ENCODE measurements around the gene C19orf25. TPM values are rescaled to one million over a fixed set of nuclear protein-coding genes. Genes with fewer than 3 reads are reported as not detected.
"Not testable (repeated sequence)": the region's sequence is repeated elsewhere in the genome, so short reads cannot be mapped to it uniquely, and the experiment has no call there.

C19orf25 gene
- total RNA-seq, 1 donor, result 37.7 TPM

- no peak for DNase-seq (ENCODE audit: low read depth in 2 of 3, low spot score in 2 of 3)
Observed at GRCh38 chr19:1450735-1451731, 28.0 kb downstream of the C19orf25 start.

DNA sequence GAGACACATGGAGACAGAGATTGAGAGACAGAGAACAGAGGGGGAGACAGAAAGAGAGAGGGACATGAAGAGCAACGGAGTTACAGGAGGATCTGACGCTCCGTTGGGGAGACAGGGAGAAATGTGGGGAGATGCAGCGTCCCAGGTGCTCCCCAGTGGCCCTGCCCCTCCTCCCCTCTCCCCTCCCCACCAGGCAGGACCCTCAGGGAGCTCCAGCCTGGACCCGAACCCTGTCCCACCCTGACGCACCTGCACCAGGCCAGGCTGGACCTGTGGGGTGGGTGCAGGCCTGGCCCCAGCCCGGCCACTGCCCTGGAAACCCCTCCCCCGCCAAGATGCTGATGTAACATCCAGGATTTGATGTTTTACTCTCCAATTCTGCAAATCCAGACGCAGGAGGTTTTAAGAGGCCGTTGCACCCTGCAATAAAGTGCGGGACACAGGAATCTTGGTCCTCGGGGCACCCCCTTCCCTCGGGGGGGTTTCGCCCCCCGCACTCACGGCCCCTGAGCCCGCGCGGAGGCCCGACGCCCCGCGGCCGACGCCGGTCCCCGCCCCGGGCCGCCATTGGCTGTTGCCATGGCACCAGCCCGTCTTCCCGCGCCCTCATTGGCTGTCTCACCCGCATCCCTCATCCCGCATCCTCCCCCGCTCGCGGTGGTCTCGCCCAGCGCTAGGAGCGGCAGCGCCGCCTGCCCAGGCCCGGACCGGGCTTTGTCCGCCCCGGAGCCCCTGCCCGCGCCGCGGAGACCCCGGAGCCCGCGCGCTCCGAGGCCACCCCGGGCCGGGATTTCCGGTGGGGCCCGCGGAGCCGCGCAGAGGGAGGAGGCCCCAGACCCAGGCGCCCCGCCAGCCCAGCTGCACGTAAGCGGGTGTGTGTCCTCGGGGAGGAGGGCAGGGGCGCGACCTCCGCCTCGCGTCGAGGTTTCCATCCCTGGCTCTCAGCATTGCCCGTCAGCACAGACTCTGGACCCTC lies 29.3 kb downstream of the C19orf25 start, which contains the start of gene APC2:
APC2 (plus strand) TSS at position 655 of the 976 bp plus-strand sequence. CDS start 2,881 bp downstream, outside the sequence.
- DNase-seq (ENCODE audit: low read depth in 2 of 3, low spot score in 2 of 3), result peak in 1 of 3 donors; percentile 41

DNA sequence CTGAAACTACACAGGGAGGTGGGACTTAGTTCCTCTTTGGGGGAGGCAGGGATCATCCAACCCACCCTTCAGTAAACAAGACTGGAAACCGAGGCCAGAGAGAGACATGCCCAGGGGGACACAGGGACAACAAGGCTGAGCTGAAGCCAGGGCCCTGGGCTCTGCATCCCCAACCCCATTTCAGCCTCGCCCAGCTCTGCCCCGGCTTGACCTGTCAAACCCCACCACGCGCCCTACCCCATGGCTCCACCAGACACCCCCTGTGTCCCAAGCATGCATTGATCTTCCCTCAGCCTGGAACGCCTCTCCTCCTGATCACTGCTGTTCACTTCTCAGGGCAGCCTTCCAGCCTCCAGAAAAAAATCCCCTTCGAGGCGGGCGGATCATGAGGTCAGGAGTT lies 31.1 kb downstream of the C19orf25 start:
- no peak for DNase-seq (ENCODE audit: low read depth in 2 of 3, low spot score in 2 of 3)

- DNase-seq (ENCODE audit: low read depth in 2 of 3, low spot score in 2 of 3), result no peak
Observed at GRCh38 chr19:1447504-1447903, 31.5 kb downstream of the C19orf25 start.

DNA sequence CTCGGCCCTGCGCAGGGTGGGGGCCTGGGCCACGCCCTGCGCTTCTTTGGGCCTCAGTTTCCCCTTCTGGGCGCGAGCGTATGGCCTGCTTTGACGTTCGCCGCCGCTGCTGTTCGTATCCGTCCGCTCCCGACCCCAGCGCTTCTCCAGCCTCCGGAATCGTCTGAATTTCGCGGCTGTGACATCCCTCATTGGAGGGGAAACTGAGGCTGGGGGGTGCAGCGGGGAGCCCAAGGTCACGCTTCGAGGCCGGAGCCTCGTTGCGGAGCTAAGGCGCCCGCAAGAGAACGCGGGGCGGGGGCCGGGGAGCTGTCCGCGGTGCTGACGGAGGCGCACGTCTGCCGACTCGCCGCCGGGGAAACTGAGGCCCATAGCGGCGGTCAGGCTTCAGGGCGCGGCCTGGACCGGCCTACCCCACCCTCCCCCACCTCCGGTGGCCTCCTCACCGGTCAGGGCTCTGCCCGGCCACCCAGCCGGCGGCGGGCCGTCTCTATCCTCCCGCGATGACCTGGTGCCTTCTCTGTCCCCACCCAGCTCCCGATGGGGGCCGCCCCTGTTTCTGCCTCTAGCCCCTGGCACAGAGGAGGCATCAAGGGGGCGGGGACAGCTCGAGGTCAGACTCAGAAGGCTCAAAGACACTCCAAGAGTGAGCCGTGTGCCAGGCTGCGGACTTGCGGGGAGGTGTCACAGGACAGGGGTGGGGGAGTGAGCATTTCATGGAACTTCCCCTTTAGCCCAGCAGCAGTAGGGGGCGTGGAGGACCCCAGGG lies 32.1 kb downstream of the C19orf25 start:
- peak in 1 of 3 donors; percentile 64 for DNase-seq (ENCODE audit: low read depth in 2 of 3, low spot score in 2 of 3)

DNA sequence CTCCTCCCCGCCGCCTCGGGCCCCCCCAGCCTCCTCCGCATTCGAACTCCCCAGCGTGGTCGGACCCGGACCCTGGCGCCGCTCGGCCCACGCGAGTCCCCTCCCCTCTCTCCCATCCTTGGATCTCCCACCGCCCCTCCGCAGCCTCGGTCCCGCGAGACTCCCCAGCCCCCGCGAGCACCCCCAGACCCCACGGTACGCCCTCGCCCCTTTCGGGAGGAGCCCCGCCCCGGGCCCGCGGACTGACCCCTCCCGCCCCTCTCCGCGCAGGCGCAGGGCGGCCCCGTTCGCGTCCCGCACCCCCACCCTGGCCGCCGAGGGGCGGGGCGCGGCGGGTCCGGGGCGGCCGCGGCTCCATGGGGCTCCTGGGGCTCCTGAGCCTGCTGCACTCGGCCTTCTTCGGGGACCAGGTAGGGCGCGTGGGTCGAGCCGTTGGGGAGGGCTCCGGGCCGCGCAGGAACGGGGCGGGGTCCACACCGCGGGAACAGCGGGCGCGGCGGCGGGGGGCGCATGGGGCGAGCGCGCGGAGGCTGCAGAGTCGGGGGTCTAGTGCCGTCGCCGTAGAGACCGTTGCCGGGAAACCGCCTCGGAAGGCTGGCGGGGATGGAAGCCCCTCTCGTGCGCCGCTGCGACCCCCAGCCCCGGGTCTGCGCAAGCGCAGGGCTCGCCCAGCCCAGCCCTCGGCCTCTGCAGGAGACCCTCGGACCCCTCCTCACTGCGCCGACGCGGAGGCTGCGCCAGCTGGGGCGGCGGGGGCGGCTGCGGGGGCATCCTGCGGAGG lies 32.9 kb downstream of the C19orf25 start:
- no peak for DNase-seq (ENCODE audit: low read depth in 2 of 3, low spot score in 2 of 3)

- peak; percentile 57 to 72 (median 65) for DNase-seq (ENCODE audit: low read depth in 2 of 3, low spot score in 2 of 3)
Observed at GRCh38 chr19:1445185-1445931, 33.7 kb downstream of the C19orf25 start.

GRCh38 chr19:1441677-1442438 lies 37.2 kb downstream of the C19orf25 start:
- no peak for DNase-seq (ENCODE audit: low read depth in 2 of 3, low spot score in 2 of 3)

DNA sequence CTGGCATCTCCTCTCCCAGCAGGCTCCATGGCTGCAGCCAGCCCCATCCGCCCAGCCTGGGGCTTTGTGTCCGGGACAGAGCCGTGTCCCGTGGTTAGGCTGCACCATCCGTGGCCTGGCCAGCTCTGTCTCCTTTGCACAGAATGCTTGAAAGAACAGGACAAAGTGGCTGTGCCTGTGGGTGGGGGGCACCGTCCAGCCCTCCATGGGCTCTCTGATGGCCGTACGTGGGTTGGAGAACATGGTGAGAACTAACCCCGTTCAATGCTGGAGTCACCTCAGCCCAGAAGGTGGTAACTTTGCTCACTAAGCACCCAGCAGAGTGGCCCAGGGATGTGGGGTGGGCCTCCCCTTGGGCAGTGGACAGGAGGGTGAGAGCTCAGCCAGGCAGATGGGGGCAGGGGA lies 38.0 kb downstream of the C19orf25 start:
- no peak for DNase-seq (ENCODE audit: low read depth in 2 of 3, low spot score in 2 of 3)

GRCh38 chr19:1440418-1440801 lies 38.6 kb downstream of the C19orf25 start:
- DNase-seq (ENCODE audit: low read depth in 2 of 3, low spot score in 2 of 3), result no peak

DNA sequence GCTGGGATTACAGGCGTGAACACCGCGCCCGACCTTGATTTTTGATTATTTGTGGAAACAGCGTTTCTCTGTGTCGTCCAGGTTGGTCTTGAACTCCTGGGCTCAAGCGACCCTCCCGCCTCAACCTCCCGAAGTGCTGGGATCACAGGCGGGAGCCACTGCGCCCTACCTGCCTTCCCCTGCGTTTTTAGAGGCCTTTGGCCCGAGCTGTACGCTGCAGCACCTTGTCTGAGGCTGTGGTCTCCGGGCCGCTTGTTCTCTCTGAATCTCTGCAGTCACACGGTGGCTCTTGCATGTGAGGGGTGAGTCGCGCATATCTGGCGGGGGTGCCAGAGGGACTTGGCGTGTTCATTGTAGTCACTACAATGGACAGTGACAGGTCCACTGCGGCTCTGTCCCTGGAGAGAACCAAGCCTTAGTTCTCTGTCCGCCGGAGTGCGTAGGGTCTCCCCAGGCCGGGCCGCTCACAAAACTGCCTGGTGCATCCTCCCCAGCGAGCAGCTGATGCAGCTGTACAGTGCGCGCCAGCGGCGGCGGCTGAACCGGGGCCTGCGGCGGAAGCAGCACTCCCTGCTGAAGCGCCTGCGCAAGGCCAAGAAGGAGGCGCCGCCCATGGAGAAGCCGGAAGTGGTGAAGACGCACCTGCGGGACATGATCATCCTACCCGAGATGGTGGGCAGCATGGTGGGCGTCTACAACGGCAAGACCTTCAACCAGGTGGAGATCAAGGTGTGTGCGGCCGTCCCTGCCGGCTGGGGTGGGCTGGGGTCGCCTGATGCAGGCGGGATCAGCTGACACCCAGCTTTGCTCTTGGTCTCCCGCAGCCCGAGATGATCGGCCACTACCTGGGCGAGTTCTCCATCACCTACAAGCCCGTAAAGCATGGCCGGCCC lies 39.2 kb downstream of the C19orf25 start:
- DNase-seq (ENCODE audit: low read depth in 2 of 3, low spot score in 2 of 3), result not testable (repeated sequence)

DNA sequence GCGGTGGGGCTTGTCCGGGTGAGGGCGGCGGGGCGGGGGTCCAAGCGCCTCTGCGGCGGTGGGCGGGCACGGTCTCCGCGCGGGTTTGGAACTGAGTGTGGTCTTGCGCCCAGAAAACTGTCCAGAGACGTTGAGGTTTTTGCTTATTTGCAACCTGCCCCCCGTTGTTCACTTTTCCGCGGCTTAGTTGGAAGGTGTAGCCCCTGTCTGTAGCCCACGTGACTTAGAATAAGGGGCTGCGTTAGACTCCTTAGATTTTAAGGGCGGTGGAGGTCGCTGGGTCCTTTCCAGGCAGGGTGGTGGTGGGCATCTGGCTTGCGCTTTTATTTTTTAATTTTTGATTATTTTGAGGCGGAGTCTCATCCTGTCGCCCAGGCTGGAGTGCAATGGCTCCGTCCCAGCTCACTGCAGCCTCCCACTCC lies 40.1 kb downstream of the C19orf25 start:
- DNase-seq (ENCODE audit: low read depth in 2 of 3, low spot score in 2 of 3), result no peak

DNA sequence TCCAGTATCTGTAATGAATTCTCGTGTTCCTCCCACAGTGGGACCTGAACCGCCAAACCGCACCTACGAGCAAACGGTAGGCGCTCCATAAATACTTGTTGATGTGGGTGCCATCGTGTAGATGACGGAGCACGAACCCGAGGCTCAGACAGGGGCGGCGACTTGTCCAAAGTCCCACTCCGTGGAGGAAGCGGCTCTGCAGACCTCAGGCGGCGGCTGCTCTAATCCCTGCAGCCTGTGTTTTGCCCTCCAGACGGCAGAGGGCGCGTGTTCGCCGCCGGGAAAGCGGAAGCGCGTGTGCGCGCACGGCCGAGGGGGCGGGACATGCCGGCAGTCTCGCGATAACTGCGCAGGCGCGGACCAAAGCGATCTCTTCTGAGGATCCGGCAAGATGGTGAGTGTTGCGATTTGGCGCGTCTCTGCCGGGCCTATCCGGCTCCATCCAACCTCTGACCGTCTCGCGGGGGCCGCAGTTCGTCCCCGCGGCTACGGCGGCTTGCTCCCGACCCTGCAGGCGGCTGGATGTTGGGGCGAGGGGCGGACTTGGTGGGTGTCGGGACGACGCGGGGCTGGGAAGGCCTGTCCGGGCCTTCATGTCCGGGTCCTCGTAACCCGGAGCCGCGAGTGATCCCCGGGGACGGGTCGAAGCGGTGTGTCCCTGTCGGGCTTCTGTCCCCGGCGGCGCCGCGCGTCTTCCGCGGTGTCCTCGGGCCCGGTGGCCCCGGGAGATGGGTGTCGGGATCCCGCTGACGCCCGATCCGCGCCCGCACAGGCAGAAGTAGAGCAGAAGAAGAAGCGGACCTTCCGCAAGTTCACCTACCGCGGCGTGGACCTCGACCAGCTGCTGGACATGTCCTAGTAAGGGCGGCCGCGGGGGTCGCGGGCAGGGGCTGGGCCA lies 40.7 kb downstream of the C19orf25 start, which contains the start of gene RPS15:
RPS15 (plus strand) TSS at position 362 of the 898 bp plus-strand sequence; CDS start at position 392, 30 bp downstream.
- DNase-seq (ENCODE audit: low read depth in 2 of 3, low spot score in 2 of 3), result peak; percentile 95 to 97 (median 95)

- no peak for DNase-seq (ENCODE audit: low read depth in 2 of 3, low spot score in 2 of 3)
Observed at GRCh38 chr19:1437609-1438008, 41.4 kb downstream of the C19orf25 start.

GRCh38 chr19:1435378-1435989 lies 43.5 kb downstream of the C19orf25 start:
- DNase-seq (ENCODE audit: low read depth in 2 of 3, low spot score in 2 of 3), result no peak
